Measurements from ENCODE around the gene PIH1D1. TPM values are rescaled to one million over a fixed set of nuclear protein-coding genes. Genes with fewer than 3 reads are reported as not detected.
"Not testable (repeated sequence)": the region's sequence is repeated elsewhere in the genome, so short reads cannot be mapped to it uniquely, and the experiment has no call there.

The PIH1D1 gene
- total RNA-seq, 8 experiments from 2014 or later, result 53.1 to 94.9 (median 76.4) TPM

DNA sequence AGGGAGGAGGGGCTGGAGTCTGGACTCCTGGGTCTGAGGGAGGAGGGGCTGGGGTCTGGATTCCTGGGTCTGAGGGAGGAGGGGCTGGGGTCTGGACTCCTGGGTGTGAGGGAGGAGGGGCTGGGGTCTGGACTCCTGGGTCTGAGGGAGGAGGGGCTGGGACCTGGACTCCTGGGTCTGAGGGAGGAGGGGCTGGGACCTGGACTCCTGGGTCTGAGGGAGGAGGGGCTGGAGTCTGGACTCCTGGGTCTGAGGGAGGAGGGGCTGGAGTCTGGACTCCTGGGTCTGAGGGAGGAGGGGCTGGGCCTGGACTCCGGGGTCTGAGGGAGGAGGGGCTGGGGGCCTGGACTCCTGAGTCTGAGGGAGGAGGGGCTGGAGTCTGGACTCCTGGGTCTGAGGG is 9.5 kb upstream of the PIH1D1 start:
- WGBS, 10 experiments, result no CpG with 5 or more reads among the region's 1 CpG
- H3K27ac ChIP-seq; H3K4me1 ChIP-seq (replicated peaks in 1 of 2); ATAC-seq (replicated peaks in 6 of 8); in situ Hi-C loops (cut with MboI; ENCODE audit: low pct_unique_long_range_greater_than_20kb in 2 of 9, low sequenced_read_pairs in 9 of 9, unreplicated experiment in 9 of 9); H3K4me3 ChIP-seq: not testable (repeated sequence)

DNA sequence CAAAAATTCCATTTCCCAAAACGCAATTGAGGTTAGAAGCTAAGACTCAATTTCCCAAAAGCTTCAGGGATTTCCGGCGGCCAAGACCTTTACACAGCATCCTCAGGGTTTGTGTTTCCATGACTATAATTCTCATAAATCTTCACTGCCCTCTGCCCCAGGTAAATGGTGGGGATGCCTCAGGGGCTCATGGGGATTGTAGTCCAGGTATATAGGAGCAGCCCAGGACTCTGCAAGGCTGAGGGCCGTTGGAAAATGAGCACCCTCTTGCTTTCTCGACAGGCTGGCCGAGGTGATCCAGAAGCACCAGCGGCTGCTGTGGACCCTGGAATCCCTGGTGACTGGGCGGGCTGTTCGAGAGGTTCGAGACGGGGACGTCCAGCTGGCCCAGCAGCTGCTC is 7.8 kb upstream of the PIH1D1 start:
- 80 to 100% (median 87%) methylated on average over 1 to 4 of the region's 12 CpGs; no CpG with 5 or more reads in 1 of the 10 experiments for WGBS, 10 experiments
- in situ Hi-C loops (cut with MboI; ENCODE audit: low pct_unique_long_range_greater_than_20kb in 2 of 9, low sequenced_read_pairs in 9 of 9, unreplicated experiment in 9 of 9), result no loop called here
- ATAC-seq (replicated peaks in 6 of 8), result peak in 1 of 8 experiments; percentile 3
- no peak overlapping the region for H3K27ac ChIP-seq
- no peak overlapping the region for H3K4me3 ChIP-seq
- H3K4me1 ChIP-seq (replicated peaks in 1 of 2), result peaks cover 0 to under 1% of the 10 kb centered on the region in 2 donors

DNA sequence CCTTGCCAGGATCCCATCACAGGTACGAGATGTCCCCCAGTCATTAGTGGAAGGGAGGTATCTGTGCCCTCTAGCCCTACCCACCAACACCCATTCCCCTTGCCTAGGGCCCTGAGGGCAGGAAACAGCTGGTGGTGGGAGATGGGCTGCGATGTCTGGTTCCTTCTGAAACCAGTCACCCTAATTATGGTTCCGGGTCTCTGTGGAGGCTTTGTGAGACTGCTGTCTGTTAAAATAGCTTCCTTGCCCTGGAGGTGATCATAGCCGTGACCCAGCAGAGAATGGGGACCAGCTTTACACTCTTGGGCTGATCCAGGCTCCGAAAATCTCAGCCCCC is 6.9 kb upstream of the PIH1D1 start:
- WGBS, 10 experiments, result 83 to 100% (median 92%) methylated on average over 1 to 4 of the region's 5 CpGs; no CpG with 5 or more reads in 6 of the 10 experiments
- no peak overlapping the region for H3K4me3 ChIP-seq
- in situ Hi-C loops (cut with MboI; ENCODE audit: low pct_unique_long_range_greater_than_20kb in 2 of 9, low sequenced_read_pairs in 9 of 9, unreplicated experiment in 9 of 9), result no loop called here
- H3K27ac ChIP-seq, result no peak overlapping the region
- no peak for ATAC-seq (replicated peaks in 6 of 8)
- H3K4me1 ChIP-seq (replicated peaks in 1 of 2), result peaks cover 4 to 5% of the 10 kb centered on the region in 2 donors

DNA sequence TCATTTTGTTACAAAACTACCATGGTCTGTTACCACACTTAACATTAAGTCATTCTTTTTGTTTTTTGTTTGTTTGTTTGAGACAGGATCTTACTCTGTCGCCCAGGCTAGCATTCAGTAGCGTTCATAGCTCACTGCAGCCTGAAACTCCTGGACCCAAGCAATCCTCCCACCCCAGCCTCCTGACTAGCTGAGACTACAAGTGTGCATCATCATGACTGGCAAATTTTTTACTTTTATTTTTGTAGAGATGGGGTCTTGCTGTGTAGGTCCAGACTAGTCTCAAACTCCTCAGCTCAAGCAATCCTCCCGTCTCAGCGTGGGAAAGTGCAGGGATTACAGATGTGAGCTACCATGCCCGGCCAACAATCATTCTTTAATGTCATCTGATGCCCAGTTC is 4.7 kb upstream of the PIH1D1 start:
- Histone ChIP-seq H3K4me3 (no peak overlapping the region), H3K4me1 (replicated peaks in 1 of 2) (peaks cover 4 to 5% of the 10 kb centered on the region in 2 donors), H3K27ac (no peak overlapping the region)
- no peak for ATAC-seq (replicated peaks in 6 of 8)
- in situ Hi-C loops (cut with MboI; ENCODE audit: low pct_unique_long_range_greater_than_20kb in 2 of 9, low sequenced_read_pairs in 9 of 9, unreplicated experiment in 9 of 9), result no loop called here
- WGBS, 10 experiments, result 38 to 100% (median 90%) methylated on average over 1 to 5 of the region's 5 CpGs; no CpG with 5 or more reads in 1 of the 10 experiments

DNA sequence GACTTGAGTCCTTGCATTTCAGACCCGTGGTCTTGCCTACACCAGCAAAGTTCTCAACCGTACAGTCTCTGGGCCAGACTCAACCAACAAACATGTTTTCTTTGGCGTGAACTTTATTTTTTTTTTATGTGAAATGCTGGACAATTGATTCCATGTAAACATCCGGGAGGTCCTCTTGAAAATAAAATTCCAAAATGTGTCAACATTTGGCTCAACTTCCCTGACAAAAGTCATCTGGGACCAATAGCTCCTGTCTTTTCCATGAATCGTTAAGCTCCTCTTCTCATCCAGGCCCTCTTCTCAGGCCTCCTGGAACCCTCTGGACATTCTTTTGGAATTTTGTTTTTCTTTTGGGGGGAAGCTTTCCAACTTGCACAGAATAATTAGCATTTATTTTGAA is 4.2 kb upstream of the PIH1D1 start:
- WGBS, 10 experiments, result 9 to 100% (median 78%) methylated on average over 1 to 5 of the region's 5 CpGs
- in situ Hi-C loops (cut with MboI; ENCODE audit: low pct_unique_long_range_greater_than_20kb in 2 of 9, low sequenced_read_pairs in 9 of 9, unreplicated experiment in 9 of 9), result no loop called here
- Histone ChIP-seq H3K4me1 (replicated peaks in 1 of 2) (peaks cover 4 to 5% of the 10 kb centered on the region in 2 donors), H3K27ac (no peak overlapping the region), H3K4me3 (no peak overlapping the region)
- no peak for ATAC-seq (replicated peaks in 6 of 8)

DNA sequence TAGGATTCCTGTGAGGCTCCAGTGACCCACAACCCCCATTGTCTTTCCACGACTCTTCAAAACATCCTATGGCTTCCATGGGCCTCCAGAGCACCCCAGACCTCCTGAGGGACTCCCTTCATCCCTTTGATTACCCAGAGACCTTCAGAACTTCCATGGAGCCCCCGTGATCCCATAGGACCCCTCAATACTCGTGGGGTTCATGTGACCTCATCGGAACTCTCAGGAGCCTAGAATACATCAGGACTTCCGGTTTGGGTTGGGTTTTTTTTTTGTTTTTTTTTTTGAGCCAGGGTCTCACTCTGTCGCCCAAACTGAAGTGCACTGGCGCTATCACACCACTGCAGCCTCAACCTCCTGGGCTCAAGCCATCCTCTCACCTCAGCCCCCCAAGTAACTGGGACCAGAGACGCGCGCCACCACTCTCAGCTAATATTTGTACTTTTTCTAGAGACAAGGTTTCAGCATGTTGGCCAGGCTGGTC is 2.2 kb upstream of the PIH1D1 start:
- Histone ChIP-seq H3K4me1 (replicated peaks in 1 of 2) (peaks cover 5 to 6% of the 10 kb centered on the region in 2 donors), H3K27ac (peak overlapping the region; percentile 94), H3K4me3 (peak overlapping the region; percentile 54 to 83 (median 64))
- 0 to 47% (median 18%) methylated on average over 1 to 6 of the region's 10 CpGs; no CpG with 5 or more reads in 2 of the 10 experiments for WGBS, 10 experiments
- in situ Hi-C loops (cut with MboI; ENCODE audit: low pct_unique_long_range_greater_than_20kb in 2 of 9, low sequenced_read_pairs in 9 of 9, unreplicated experiment in 9 of 9), result no loop called here
- ATAC-seq (replicated peaks in 6 of 8), result peak in 1 of 8 experiments; percentile 1

DNA sequence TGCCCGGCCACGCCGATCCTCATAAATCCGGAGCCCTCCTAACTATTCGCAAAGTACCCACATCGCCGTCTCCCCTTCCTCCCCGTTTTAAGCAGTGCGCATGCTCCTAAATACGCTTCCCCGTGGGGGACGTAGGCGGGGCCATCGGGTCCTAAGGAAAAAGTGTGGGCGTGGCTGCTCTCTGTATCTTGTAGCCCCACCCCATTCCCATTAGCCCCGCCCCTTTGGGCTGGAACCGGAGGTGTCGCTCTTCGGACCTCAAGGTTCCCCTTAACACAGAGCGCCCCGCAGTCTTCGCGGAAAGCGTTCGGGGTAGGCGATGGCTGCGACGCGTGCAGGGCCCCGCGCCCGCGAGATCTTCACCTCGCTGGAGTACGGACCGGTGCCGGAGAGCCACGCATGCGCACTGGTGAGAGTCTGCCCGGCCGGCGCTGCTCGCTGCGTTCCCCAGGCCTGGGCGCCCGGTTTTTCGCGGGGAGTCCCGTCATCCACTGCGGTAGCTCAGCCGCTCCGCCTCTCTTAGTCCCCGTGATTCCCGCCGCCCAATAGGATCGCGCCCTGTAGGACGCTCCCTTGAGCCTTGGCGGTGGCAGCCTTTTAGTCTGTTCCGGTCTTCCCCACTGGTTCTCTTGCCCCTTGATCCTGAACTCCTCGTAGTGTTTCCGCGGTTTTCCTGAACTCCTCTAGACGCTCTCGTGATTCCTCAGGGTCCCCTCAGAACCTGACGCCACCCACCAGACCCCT is 1.6 kb upstream of the PIH1D1 start, which contains the start of gene ALDH16A1:
Gene ALDH16A1, plus strand, starts transcription at position 213 of the 744 bp plus-strand sequence. Its CDS starts 107 bp downstream, at position 320.
- ATAC-seq (replicated peaks in 6 of 8), result peak; percentile 73 to 90 (median 88)
- Histone ChIP-seq H3K27ac (peak within 1 kb of the TSS; percentile 94), H3K4me1 (replicated peaks in 1 of 2) (peaks cover 5 to 6% of the 10 kb centered on the region in 2 donors), H3K4me3 (peak within 1 kb of the TSS; percentile 54 to 83 (median 64))
- WGBS, 10 experiments, result 0 to 7% (median 0%) methylated on average over 1 to 36 of the region's 66 CpGs; no CpG with 5 or more reads in 1 of the 10 experiments
- in situ Hi-C loops (cut with MboI; ENCODE audit: low pct_unique_long_range_greater_than_20kb in 2 of 9, low sequenced_read_pairs in 9 of 9, unreplicated experiment in 9 of 9), result no loop called here

DNA sequence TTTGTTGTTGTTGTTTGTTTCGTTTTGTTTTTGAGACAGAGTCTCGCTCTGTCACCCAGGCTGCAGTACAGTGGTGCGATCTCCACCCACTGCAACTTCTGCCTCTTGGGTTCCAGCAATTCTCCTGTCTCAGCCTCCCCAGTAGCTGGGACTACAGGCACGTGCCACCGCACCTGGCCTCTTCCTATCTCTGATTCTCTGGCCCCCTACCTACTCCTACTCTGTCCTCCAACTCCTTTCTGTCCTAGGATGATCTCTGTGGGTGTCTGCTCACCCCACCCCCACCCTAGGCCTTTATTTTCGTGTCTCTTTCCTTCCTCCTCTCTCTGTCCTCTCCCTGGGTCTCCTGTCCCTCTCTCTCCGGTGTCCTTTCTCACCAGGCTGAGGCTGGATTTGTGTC is 1.2 kb downstream of the PIH1D1 start:
- peak overlapping the region in 1 of 5 donors; percentile 64 for H3K4me3 ChIP-seq
- no peak overlapping the region for H3K27ac ChIP-seq
- peaks cover 5 to 6% of the 10 kb centered on the region in 2 donors for H3K4me1 ChIP-seq (replicated peaks in 1 of 2)
- no peak for ATAC-seq (replicated peaks in 6 of 8)
- in situ Hi-C loops (cut with MboI; ENCODE audit: low pct_unique_long_range_greater_than_20kb in 2 of 9, low sequenced_read_pairs in 9 of 9, unreplicated experiment in 9 of 9), result no loop called here
- WGBS, 10 experiments, result 20 to 100% (median 100%) methylated on average over 1 to 3 of the region's 7 CpGs; no CpG with 5 or more reads in 4 of the 10 experiments

DNA sequence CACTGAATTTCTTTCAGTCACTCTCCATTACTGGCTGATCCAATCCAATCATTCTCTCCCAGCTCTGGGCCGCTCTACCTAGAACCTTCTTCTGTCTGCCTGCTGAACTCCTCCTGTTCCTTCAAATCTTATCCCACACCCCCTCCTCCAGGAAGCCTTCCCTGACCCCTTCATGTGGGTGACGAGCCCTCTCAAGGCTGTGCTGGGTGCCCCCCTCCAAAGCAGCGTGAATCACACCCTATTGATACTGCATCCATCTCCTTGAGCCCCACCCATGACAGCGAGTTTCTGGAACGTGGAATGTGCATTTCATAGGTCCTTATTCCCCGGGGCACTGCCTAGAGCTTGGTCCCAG is 3.2 kb downstream of the PIH1D1 start:
- in situ Hi-C loops (cut with MboI; ENCODE audit: low pct_unique_long_range_greater_than_20kb in 2 of 9, low sequenced_read_pairs in 9 of 9, unreplicated experiment in 9 of 9), result loop anchor here in 2 of 9 experiments (10.0 kb wide), 1 partner anchor 54 kb away; no protein-coding TSS in a partner anchor
- H3K4me1 ChIP-seq (replicated peaks in 1 of 2), result peaks cover 0 to 2% of the 10 kb centered on the region in 2 donors
- H3K4me3 ChIP-seq, result no peak overlapping the region
- no peak for ATAC-seq (replicated peaks in 6 of 8)
- WGBS, 10 experiments, result 53 to 100% (median 96%) methylated on average over 1 to 6 of the region's 6 CpGs; no CpG with 5 or more reads in 3 of the 10 experiments
- H3K27ac ChIP-seq, result no peak overlapping the region

DNA sequence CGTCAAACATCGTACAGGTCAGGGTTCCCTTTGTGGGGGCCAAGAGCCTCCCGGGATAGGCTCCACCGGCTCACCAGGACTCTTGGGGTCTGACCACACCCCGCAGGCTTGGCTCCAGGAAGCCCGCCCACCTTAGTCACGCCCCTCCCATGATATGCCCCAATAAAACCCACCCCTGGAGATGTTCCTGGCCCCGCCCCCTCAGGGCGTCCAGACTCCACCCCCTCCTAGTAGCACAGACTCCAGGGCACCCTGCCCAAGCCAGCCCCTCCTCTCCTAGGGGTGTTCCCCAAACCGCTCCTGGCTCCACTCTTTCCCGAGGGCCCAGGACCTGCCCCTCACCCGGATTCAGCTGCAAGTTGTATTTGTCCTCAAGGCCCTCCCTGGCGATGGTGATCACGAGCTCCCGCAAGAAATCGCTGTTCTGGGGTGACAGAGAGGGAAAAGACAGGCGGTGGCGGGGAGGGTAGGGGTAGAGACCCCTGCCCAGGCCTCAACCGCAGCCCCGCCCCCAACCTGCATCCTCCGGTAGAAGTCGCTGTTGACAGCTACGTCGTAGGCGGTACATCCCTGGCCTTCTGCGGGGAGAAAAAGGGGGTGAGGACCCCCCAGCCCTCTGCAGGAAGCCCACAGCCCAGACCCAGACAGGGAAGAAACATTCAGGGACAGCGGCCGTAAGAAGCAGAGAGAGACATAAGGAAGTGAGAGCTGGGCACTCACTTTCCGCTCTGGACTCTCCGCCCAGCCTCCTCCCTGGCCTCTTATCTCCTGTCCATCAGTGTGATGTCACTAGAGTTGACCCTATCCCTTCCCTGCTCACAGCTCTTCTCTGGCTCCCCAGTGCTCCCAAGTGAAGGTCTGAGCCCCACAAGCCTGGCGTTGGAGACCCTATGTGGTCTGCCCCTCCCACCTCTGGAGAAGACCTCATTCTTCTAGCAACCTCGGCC is 3.9 kb downstream of the PIH1D1 start:
- Histone ChIP-seq H3K4me1 (replicated peaks in 1 of 2) (peaks cover 0 to 2% of the 10 kb centered on the region in 2 donors), H3K27ac (no peak overlapping the region), H3K4me3 (no peak overlapping the region)
- WGBS, 10 experiments, result 58 to 100% (median 93%) methylated on average over 1 to 11 of the region's 32 CpGs; no CpG with 5 or more reads in 5 of the 10 experiments
- in situ Hi-C loops (cut with MboI; ENCODE audit: low pct_unique_long_range_greater_than_20kb in 2 of 9, low sequenced_read_pairs in 9 of 9, unreplicated experiment in 9 of 9), result loop anchor here in 2 of 9 experiments (10.0 kb wide), 1 partner anchor 53 kb away; no protein-coding TSS in a partner anchor
- no peak for ATAC-seq (replicated peaks in 6 of 8)

DNA sequence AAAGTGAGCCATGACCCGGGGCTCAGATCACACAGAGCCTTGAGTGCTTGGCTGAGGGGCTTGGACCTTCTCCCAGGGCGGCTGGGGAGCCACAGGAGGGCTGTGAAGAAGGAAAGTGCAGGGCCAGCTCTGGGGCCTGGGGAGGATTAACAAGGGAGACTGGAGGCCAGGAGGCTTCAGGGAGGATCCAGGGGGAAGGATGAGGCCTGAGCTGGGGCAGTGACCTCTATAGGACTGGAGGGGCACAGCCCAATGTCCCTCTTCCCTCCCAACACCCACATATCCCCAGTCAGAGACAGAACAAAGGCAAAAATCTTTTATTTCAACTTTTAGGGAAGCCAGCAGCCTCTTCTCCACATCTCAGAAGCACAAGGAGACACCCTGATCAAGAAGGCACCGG is 5.6 kb downstream of the PIH1D1 start:
- in situ Hi-C loops (cut with MboI; ENCODE audit: low pct_unique_long_range_greater_than_20kb in 2 of 9, low sequenced_read_pairs in 9 of 9, unreplicated experiment in 9 of 9), result loop anchor here in 2 of 9 experiments (10.0 kb wide), 1 partner anchor 51 kb away; no protein-coding TSS in a partner anchor
- 80 to 100% (median 90%) methylated on average over 1 of the region's 3 CpGs; no CpG with 5 or more reads in 6 of the 10 experiments for WGBS, 10 experiments

DNA sequence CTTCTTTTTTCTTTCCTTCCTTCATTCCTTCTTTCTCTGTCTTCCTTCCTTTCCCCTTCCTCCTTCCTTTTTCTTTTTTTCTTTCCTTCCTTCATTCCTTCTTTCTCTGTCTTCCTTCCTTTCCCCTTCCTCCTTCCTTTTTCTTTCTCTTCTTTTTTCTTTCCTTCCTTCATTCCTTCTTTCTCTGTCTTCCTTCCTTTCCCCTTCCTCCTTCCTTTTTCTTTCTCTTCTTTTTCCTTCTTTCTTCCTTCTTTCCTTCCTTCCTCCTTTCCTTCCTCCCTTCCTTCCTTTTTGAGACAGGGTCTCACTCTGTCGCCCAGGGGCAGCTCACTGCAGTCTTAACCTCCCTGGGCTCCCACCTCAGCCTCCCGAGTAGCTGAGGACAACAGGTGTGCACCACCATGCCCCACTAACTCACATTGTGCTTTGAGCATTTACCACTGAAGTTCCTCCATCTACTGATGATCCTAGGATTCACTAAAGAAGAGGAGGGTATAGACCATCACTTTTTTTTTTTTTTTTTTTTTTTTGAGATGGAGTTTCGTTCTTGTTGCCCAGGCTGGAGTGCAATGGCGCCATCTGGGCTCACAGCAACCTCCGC is 7.4 kb downstream of the PIH1D1 start:
- ATAC-seq (replicated peaks in 6 of 8); H3K27ac ChIP-seq; H3K4me3 ChIP-seq: not testable (repeated sequence)
- in situ Hi-C loops (cut with MboI; ENCODE audit: low pct_unique_long_range_greater_than_20kb in 2 of 9, low sequenced_read_pairs in 9 of 9, unreplicated experiment in 9 of 9), result loop anchor here in 2 of 9 experiments (10.0 kb wide), 1 partner anchor 49 kb away; no protein-coding TSS in a partner anchor
- peaks cover 10 to 12% of the 10 kb centered on the region in 2 donors for H3K4me1 ChIP-seq (replicated peaks in 1 of 2)
- WGBS, 10 experiments, result 11 to 100% (median 60%) methylated on average over 1 to 5 of the region's 5 CpGs; no CpG with 5 or more reads in 1 of the 10 experiments

More for the DNA sequence above, 5.6 kb downstream of the PIH1D1 start:
- Histone ChIP-seq H3K4me1 (replicated peaks in 1 of 2) (peaks cover 8 to 9% of the 10 kb centered on the region in 2 donors), H3K4me3 (no peak overlapping the region), H3K27ac (no peak overlapping the region)
- no peak for ATAC-seq (replicated peaks in 6 of 8)

Data from motor neuron (in vitro differentiated cells).